Cardiac fibroblast (primary cell): ENCODE results near the gene TMEM53.

Source experiments
- DNase-seq, 2 donors: peaks; one replicate each; pipeline versions ENCODE4 v3.0.0 to v3.0.0-alpha.2; 2010; ENCODE audit warnings: low read depth in 2 of 2
- H3K4me3 ChIP-seq, 2 donors: replicated peaks in 1 of 2; 1 replicate in 1 of 2; 2 replicates in 1 of 2; pipeline ENCODE4 v1.5.1; 2011; ENCODE audit warnings: low read depth in 2 of 2, low read length in 2 of 2, mild to moderate bottlenecking in 2 of 2, moderate library complexity in 1 of 2
- CTCF ChIP-seq: IDR thresholded peaks from one replicate; pipeline ENCODE4 v1.5.1; 2011; ENCODE audit warnings: low read depth, mild to moderate bottlenecking, low read length, inconsistent platforms

Gene TMEM53

GRCh38 chr1:44718091-44718490 lies 43.8 kb upstream of the TMEM53 start:
- no peak overlapping the region for H3K4me3 ChIP-seq
- no peak for TF ChIP-seq CTCF
- DNase-seq: no peak

- no peak for TF ChIP-seq CTCF
- no peak overlapping the region for H3K4me3 ChIP-seq
- DNase-seq: no peak
Measured at GRCh38 chr1:44717653-44718052, 43.4 kb upstream of the TMEM53 start.

DNA sequence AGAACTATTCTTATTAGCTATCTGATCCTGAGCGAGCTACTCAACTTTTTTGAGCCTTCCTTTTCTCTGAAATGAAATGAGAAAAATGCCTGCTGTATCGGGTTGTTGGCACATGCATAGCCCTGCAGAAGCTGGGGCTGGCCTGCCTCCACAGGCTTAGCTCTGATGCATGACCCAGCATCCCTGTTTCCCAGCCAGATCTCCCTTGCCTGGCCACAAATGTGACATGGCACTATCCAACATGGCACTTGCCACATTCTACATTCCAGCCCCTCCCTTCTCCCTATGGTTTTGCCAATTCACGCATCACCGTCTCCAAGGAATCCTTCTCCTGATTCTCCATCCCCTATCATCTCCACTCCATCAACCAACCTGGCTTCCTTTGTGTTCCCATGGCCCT lies 42.9 kb upstream of the TMEM53 start:
- no peak overlapping the region for H3K4me3 ChIP-seq
- no peak for TF ChIP-seq CTCF
- no peak for DNase-seq

DNA sequence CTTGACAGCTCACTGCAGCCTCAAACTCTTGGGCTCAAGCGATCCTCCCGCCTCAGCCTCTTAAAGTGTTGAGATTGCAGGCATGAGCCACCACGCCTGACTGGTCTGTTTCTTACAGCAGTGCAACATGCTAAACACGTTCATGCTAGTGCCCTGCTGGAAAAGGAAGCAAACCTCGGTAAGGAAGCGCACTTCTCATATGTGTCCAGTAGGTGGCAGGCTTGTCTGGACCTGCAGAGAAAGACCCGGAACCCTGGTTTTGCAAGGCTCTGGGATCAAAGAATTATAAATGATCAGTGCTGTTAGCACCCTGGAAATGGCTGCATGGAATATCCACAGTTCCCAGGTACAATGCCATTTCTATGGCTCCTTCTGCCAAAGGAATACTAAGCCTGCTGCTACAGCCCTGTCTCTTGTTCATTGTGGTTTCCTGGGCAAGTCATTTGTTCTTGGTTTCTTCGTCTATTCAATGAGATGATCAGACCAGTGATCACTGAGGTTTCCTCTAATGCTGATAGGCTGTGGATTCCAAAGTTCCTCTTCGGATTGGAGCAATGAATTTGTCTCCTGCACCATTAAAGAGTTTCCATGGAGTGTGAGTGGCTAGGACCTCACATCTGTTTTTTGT lies 40.8 kb upstream of the TMEM53 start:
- peak; percentile 93 for TF ChIP-seq CTCF
- no peak overlapping the region for H3K4me3 ChIP-seq
- DNase-seq: peak; percentile 85 to 86

DNA sequence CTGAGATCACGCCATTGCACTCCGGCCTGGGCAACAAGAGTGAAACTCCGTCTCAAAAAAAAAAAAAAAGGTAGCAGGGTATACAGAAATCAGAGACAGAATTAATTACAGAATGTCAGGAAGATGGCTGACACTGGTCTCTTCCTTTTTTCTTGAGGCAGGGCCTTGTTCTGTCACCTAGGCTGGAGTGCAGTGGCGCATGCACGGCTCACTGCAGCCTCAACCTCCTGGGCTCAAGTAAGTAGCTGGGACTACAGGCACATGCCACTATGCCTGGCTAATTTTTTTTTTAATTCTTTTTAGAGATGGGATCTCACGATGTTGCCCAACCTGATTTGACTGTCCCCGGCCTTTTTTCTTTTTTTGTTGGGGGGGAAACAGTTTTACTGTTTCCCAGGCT lies 40.3 kb upstream of the TMEM53 start:
- H3K4me3 ChIP-seq: no peak overlapping the region
- no peak for DNase-seq
- TF ChIP-seq CTCF: no peak

DNA sequence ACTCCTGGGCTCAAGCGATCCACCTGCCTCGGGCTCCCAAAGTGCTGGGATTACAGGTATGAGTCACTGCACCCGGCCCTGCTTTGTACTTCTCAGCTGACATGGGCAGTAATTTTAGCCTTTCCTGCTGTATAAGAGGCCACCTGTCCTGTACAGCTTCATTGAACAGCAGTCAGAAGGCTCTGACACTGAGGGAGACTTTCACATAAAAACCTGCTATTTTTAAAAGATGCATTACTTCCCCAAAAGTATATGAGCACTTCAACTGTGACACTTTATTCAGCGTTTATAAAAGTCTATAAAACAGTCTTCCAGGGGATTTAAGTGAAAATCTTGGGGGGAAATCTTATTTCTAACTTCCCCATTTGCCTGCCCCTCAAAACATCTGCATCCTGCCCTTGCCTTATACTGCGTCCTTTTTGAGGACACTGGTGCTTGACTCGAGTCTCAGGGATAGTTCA lies 39.1 kb upstream of the TMEM53 start:
- no peak for TF ChIP-seq CTCF
- H3K4me3 ChIP-seq: no peak overlapping the region
- DNase-seq: no peak
